ENCODE results near the gene ATRN. TPM values are rescaled to one million over a fixed set of nuclear protein-coding genes. Genes with fewer than 3 reads are reported as not detected.

Gene ATRN
- total and polyA plus RNA-seq, 2 donors from 2014 or later: 15.7 to 48.1 TPM

DNA sequence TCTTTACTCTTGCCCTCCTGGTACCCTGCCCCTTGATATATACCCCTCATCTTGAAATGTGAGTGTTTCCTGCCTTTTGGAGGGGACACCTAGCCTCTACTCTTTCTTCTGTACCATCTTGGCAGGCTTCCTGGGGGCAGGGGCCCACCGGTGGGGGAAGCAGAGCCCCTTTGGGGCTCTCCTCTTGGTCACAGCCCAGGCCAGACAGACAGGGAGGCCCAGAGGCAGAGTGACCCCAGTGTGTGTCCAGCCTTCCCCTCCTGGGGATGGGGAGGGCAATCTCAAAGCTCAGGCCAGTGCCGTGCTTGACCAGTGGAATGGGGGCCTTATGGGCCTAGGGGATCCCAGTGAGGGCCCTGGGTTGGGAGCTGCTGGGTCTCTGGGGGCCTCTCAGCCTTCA, 207.4 kb downstream of the ATRN start:
- no peak overlapping the region for H3K27ac ChIP-seq (ENCODE audit: low read depth in 2 of 2, low read length in 2 of 2)
- H3K9ac ChIP-seq (ENCODE audit: low read length in 3 of 3): no peak overlapping the region
- intact Hi-C loops (cut with DNase I): no loop called here
- no peak for DNase-seq
- H3K36me3 ChIP-seq (ENCODE audit: control insufficient read depth in 2 of 3, insufficient read depth in 3 of 3, low read length in 3 of 3): no peaks in the 10 kb centered on the region
- TF ChIP-seq, protein P1, sequence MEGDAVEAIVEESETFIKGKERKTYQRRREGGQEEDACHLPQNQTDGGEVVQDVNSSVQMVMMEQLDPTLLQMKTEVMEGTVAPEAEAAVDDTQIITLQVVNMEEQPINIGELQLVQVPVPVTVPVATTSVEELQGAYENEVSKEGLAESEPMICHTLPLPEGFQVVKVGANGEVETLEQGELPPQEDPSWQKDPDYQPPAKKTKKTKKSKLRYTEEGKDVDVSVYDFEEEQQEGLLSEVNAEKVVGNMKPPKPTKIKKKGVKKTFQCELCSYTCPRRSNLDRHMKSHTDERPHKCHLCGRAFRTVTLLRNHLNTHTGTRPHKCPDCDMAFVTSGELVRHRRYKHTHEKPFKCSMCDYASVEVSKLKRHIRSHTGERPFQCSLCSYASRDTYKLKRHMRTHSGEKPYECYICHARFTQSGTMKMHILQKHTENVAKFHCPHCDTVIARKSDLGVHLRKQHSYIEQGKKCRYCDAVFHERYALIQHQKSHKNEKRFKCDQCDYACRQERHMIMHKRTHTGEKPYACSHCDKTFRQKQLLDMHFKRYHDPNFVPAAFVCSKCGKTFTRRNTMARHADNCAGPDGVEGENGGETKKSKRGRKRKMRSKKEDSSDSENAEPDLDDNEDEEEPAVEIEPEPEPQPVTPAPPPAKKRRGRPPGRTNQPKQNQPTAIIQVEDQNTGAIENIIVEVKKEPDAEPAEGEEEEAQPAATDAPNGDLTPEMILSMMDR (IDR thresholded peaks at IDR 0.05; ENCODE audit: borderline replicate concordance, extremely low read depth, insufficient read depth): no peak
- H3K27me3 ChIP-seq (ENCODE audit: control insufficient read depth, insufficient read depth, low read length): peaks cover 2% of the 10 kb centered on the region
- no peaks in the 10 kb centered on the region for H3K9me3 ChIP-seq (ENCODE audit: control insufficient read depth in 2 of 3, insufficient read depth in 1 of 3, low read length in 3 of 3)
- peaks cover 0 to 2% (median 0%) of the 10 kb centered on the region in 3 donors for H3K4me1 ChIP-seq (ENCODE audit: control insufficient read depth in 2 of 3, insufficient read depth in 2 of 3, low read depth in 1 of 3, low read length in 3 of 3)
- H3K4me3 ChIP-seq (ENCODE audit: low read length in 3 of 3): no peak overlapping the region
- no peak for FAIRE-seq

DNA sequence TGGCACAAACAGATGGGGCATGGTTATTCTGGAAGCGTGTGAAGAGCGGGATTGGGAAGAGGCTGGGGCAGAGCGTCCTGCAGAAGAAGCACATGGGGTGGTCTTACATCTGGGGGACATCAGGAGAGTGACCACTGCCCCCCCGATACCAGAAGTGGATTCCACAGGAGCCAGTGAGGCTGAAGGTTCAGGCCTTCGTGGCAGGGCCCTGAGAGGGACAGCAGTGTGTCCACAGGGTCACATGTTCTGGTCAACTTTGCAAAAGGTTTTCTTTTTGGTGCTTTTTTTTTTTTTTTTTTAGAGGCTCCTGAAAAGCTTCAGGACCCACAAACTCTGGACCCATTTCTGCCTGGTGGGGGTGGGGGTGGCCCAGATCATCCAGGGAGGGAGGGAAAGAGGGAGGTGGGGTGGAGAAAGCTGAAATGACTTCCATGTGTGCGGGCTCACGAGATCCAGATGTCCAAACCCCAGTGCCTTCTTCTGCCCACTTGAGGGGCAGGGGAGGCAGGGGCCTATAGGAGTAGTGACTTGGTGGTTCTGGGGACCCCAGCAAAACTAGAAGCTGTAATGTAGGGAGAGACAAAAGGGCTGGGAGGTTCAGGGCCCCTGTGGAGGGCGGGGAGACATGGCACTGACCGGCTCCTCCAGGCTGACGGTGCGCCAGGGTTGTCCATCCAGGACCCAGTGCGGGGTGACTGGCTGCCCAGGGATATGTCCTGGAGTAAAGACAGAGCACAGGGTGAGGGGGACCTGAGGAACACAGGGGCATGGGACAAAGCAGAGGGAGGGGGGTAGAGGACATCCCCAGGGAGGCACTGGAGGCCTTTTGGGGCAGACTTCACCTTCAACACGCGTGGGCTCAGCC, 208.3 kb downstream of the ATRN start:
- Histone ChIP-seq H3K36me3 (ENCODE audit: control insufficient read depth in 2 of 3, insufficient read depth in 3 of 3, low read length in 3 of 3) (no peaks in the 10 kb centered on the region), H3K4me1 (ENCODE audit: control insufficient read depth in 2 of 3, insufficient read depth in 2 of 3, low read depth in 1 of 3, low read length in 3 of 3) (peaks cover 0 to 2% (median 0%) of the 10 kb centered on the region in 3 donors), H3K27ac (ENCODE audit: low read depth in 2 of 2, low read length in 2 of 2) (no peak overlapping the region), H3K27me3 (ENCODE audit: control insufficient read depth, insufficient read depth, low read length) (peaks cover 2% of the 10 kb centered on the region), H3K9me3 (ENCODE audit: control insufficient read depth in 2 of 3, insufficient read depth in 1 of 3, low read length in 3 of 3) (no peaks in the 10 kb centered on the region), H3K9ac (ENCODE audit: low read length in 3 of 3) (no peak overlapping the region), H3K4me3 (ENCODE audit: low read length in 3 of 3) (no peak overlapping the region)
- TF ChIP-seq, protein P1 (IDR thresholded peaks at IDR 0.05; ENCODE audit: borderline replicate concordance, extremely low read depth, insufficient read depth): no peak
- intact Hi-C loops (cut with DNase I): no loop called here
- no peak for DNase-seq
- no peak for FAIRE-seq

DNA sequence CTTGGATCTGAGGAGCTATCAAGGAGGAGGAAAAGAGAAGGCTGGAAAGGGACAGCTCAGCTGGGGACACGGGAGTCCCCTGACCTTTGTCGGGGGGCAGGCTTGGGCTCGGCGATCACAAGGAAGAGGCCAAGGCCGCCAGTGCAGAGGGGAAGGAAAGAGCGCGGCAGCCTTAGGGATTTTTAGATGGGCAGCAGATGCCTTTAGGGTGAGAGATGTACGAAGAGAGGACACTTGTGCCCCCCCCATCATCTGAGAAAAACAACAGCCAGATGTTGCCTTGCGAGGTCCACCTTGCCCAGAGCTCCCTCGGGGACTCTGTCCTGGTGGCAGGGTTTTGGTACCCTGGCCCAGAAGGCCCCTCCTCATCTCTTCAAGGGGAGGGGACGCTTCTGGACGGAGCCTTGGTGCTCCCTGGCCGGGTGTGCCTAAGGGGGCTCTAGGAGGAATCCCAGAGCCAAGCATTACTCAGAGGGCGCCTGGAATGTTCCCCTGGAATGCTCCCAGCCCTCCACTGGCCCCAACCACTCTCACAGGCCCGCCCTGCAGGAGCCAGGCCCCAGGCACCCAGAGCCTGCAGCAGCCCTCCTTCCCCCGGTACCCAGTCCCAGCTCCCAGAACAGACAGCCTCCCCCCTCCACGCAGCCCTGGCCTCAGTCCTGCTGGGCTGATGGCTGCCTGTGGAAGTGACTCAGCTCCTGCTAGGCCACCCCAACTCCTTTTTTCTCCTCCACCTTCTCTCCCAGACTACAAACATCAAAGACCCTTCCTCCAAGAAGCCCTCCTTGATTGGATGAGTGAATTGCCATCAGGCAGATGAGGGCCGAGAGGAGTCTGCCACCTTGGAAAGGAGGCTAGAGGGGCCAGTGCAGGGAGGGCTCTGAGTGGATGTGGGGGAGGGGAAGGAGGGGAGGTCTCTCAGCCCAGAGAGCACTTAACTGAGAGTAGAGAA, 209.2 kb downstream of the ATRN start:
- H3K36me3 ChIP-seq (ENCODE audit: control insufficient read depth in 2 of 3, insufficient read depth in 3 of 3, low read length in 3 of 3): no peaks in the 10 kb centered on the region
- peak in 1 of 5 donors; percentile 49 for DNase-seq
- TF ChIP-seq, protein P1 (IDR thresholded peaks at IDR 0.05; ENCODE audit: borderline replicate concordance, extremely low read depth, insufficient read depth): no peak
- peaks cover 2% of the 10 kb centered on the region for H3K27me3 ChIP-seq (ENCODE audit: control insufficient read depth, insufficient read depth, low read length)
- H3K9ac ChIP-seq (ENCODE audit: low read length in 3 of 3): no peak overlapping the region
- peaks cover 0 to 2% (median 0%) of the 10 kb centered on the region in 3 donors for H3K4me1 ChIP-seq (ENCODE audit: control insufficient read depth in 2 of 3, insufficient read depth in 2 of 3, low read depth in 1 of 3, low read length in 3 of 3)
- FAIRE-seq: no peak
- intact Hi-C loops (cut with DNase I): no loop called here
- H3K27ac ChIP-seq (ENCODE audit: low read depth in 2 of 2, low read length in 2 of 2): no peak overlapping the region
- no peak overlapping the region for H3K4me3 ChIP-seq (ENCODE audit: low read length in 3 of 3)
- no peaks in the 10 kb centered on the region for H3K9me3 ChIP-seq (ENCODE audit: control insufficient read depth in 2 of 3, insufficient read depth in 1 of 3, low read length in 3 of 3)
